AML-193 (cell line): ENCODE results near the gene SNX7.

Experiments used
- DNase-seq, 2 experiments: peaks; one replicate each; lab custom pipeline; 2025; lab: John Stamatoyannopoulos, UW

Gene SNX7

GRCh38 chr1:98697781-98698180, 36.3 kb downstream of the SNX7 start:
- no peak for DNase-seq

- no peak for DNase-seq
Observed at GRCh38 chr1:98698625-98699024, 37.1 kb downstream of the SNX7 start.

- DNase-seq = no peak
Observed at GRCh38 chr1:98700228-98700627, 38.7 kb downstream of the SNX7 start.

GRCh38 chr1:98702976-98703375, 41.5 kb downstream of the SNX7 start:
- no peak for DNase-seq

- no peak for DNase-seq
Observed at GRCh38 chr1:98704474-98704873, 43.0 kb downstream of the SNX7 start.

GRCh38 chr1:98704971-98705370, 43.5 kb downstream of the SNX7 start:
- DNase-seq = no peak

GRCh38 chr1:98705591-98705990, 44.1 kb downstream of the SNX7 start:
- no peak for DNase-seq

GRCh38 chr1:98706173-98706843, 44.8 kb downstream of the SNX7 start:
- no peak for DNase-seq

- no peak for DNase-seq
Observed at GRCh38 chr1:98707556-98707955, 46.0 kb downstream of the SNX7 start.

- DNase-seq = no peak
Observed at GRCh38 chr1:98709906-98710305, 48.4 kb downstream of the SNX7 start.

- DNase-seq = no peak
Observed at GRCh38 chr1:98723574-98723973, 62.1 kb downstream of the SNX7 start.

- DNase-seq = no peak
Observed at GRCh38 chr1:98732985-98733781, 71.7 kb downstream of the SNX7 start.

GRCh38 chr1:98733782-98734112, 72.2 kb downstream of the SNX7 start:
- DNase-seq = no peak

GRCh38 chr1:98735756-98736155, 74.2 kb downstream of the SNX7 start:
- no peak for DNase-seq

- DNase-seq = no peak
Observed at GRCh38 chr1:98737835-98738234, 76.3 kb downstream of the SNX7 start.

- no peak for DNase-seq
Observed at GRCh38 chr1:98739762-98740161, 78.2 kb downstream of the SNX7 start.

- no peak for DNase-seq
Observed at GRCh38 chr1:98741164-98741563, 79.6 kb downstream of the SNX7 start.

GRCh38 chr1:98749152-98749756, 87.7 kb downstream of the SNX7 start:
- peak; percentile 30 to 34 for DNase-seq

- no peak for DNase-seq
Observed at GRCh38 chr1:98754176-98754575, 92.7 kb downstream of the SNX7 start.

- DNase-seq = no peak
Observed at GRCh38 chr1:98761219-98761865, 99.8 kb downstream of the SNX7 start.

- no peak for DNase-seq
Observed at GRCh38 chr1:98763488-98764150, 102.1 kb downstream of the SNX7 start.

GRCh38 chr1:98764485-98764884, 103.0 kb downstream of the SNX7 start:
- no peak for DNase-seq
